Activated B cell treated with CpG ODN at 0.5 μM for 24 hours (primary cell): ENCODE data around the gene SLC9A3. TPM values are rescaled to one million over a fixed set of nuclear protein-coding genes. Genes with fewer than 3 reads are reported as not detected.
"Not testable (repeated sequence)": the region's sequence is repeated elsewhere in the genome, so short reads cannot be mapped to it uniquely, and the experiment has no call there.

Experiments used
- ATAC-seq: fragments of 200-7000 bp; cut with Tn5 transposase; one replicate; pipeline ENCODE4 v1.10.0; 2021; ENCODE audit warnings: low read depth, mild to moderate bottlenecking, moderate library complexity
- CTCF ChIA-PET: fragments of 350-600 bp; sonication (Branson Sonifier 250); formaldehyde crosslinking; loops from one replicate; lab custom pipeline; 2021; ENCODE audit warnings: antibody characterized with exemption; lab: Charles Lee
- POLR2A ChIA-PET: fragments of 350-600 bp; sonication (Branson Sonifier 250); formaldehyde crosslinking; loops from one replicate; lab custom pipeline; 2021; ENCODE audit warnings: antibody characterized with exemption; lab: Charles Lee
- DNase-seq: peaks from one replicate; pipeline ENCODE4 v3.0.0; 2022
- H3K27ac Mint-ChIP-seq: one replicate; pipeline ENCODE4 v1.8.0; 2020; ENCODE audit warnings: mixed read lengths
- H3K27me3 Mint-ChIP-seq: one replicate; pipeline ENCODE4 v1.8.0; 2021; ENCODE audit warnings: mixed read lengths
- H3K36me3 Mint-ChIP-seq: one replicate; pipeline ENCODE4 v1.8.0; 2021; ENCODE audit warnings: low read depth, mixed read lengths
- H3K4me1 Mint-ChIP-seq: one replicate; pipeline ENCODE4 v1.8.0; 2021; ENCODE audit warnings: mixed read lengths
- H3K4me3 Mint-ChIP-seq: one replicate; pipeline ENCODE4 v1.8.0; 2020; ENCODE audit warnings: mild to moderate bottlenecking, mixed read lengths
- H3K9me3 Mint-ChIP-seq: one replicate; pipeline ENCODE4 v1.8.0; 2020; ENCODE audit warnings: mixed read lengths
- intact Hi-C: fragments of 100-400 bp; cut with micrococcal nuclease; formaldehyde crosslinking; loops from one replicate; pipeline ENCODE4 v1.15.1; 2024
- total RNA-seq: library from RNA; stranded (reverse); gene quantifications from 2 replicates; pipeline ENCODE4 v1.2.3, GENCODE V29; 2022
- TF ChIP-seq, protein P1 (sequence below): fragments of 200-600 bp; IDR thresholded peaks from one replicate; pipeline ENCODE4 v1.8.0; 2022; ENCODE audit warnings: antibody characterized with exemption, mild to moderate bottlenecking

SLC9A3 gene
- total RNA-seq, 1 donor from 2014 or later = 0.20 TPM

GRCh38 chr5:560792-561166, 36.5 kb upstream of the SLC9A3 start:
- H3K36me3 Mint-ChIP-seq = no peaks in the 10 kb centered on the region
- peaks cover 16% of the 10 kb centered on the region for H3K27me3 Mint-ChIP-seq
- H3K27ac Mint-ChIP-seq = no peak overlapping the region
- H3K4me3 Mint-ChIP-seq = no peak overlapping the region
- DNase-seq = no peak
- no peaks in the 10 kb centered on the region for H3K4me1 Mint-ChIP-seq
- ChIA-PET POLR2A (no interaction called here), CTCF (no interaction called here)
- intact Hi-C loops = no loop called here
- H3K9me3 Mint-ChIP-seq = no peaks in the 10 kb centered on the region
- no peak for ATAC-seq
- TF ChIP-seq, protein P1, sequence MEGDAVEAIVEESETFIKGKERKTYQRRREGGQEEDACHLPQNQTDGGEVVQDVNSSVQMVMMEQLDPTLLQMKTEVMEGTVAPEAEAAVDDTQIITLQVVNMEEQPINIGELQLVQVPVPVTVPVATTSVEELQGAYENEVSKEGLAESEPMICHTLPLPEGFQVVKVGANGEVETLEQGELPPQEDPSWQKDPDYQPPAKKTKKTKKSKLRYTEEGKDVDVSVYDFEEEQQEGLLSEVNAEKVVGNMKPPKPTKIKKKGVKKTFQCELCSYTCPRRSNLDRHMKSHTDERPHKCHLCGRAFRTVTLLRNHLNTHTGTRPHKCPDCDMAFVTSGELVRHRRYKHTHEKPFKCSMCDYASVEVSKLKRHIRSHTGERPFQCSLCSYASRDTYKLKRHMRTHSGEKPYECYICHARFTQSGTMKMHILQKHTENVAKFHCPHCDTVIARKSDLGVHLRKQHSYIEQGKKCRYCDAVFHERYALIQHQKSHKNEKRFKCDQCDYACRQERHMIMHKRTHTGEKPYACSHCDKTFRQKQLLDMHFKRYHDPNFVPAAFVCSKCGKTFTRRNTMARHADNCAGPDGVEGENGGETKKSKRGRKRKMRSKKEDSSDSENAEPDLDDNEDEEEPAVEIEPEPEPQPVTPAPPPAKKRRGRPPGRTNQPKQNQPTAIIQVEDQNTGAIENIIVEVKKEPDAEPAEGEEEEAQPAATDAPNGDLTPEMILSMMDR = no peak

GRCh38 chr5:558871-559503, 34.7 kb upstream of the SLC9A3 start:
- no peak for ATAC-seq
- CTCF ChIA-PET = no interaction called here
- intact Hi-C loops = no loop called here
- POLR2A ChIA-PET = no interaction called here
- Mint-ChIP-seq H3K4me1 (no peaks in the 10 kb centered on the region), H3K9me3 (no peaks in the 10 kb centered on the region), H3K4me3 (no peak overlapping the region), H3K27me3 (peaks cover 16% of the 10 kb centered on the region), H3K36me3 (no peaks in the 10 kb centered on the region), H3K27ac (no peak overlapping the region)
- no peak for DNase-seq
- TF ChIP-seq, protein P1 = no peak

DNA sequence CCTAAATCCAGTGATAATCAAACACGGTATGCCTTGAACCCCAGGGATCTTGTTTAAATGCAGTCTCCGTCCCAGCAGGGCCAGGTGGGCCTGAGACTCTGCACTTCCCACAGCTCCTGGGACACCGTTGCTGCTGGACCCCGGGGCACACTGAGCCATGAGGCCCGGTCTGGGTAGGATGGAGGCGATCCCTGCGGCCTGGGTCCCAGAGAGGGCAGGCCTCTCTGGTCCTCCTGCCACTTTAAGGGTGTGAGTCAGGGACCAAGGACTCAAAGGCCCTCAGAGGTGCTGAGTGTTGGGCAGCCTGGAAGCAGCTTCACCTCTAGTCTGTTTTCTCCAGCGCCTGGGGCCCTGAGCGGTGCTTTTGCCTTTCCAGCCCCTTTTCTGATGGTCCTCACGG, 34.1 kb upstream of the SLC9A3 start:
- H3K36me3 Mint-ChIP-seq = no peaks in the 10 kb centered on the region
- H3K27ac Mint-ChIP-seq = no peak overlapping the region
- intact Hi-C loops = no loop called here
- peaks cover 3% of the 10 kb centered on the region for H3K9me3 Mint-ChIP-seq
- H3K4me1 Mint-ChIP-seq = no peaks in the 10 kb centered on the region
- TF ChIP-seq, protein P1 = no peak
- ATAC-seq (no peak), DNase-seq (no peak)
- no peak overlapping the region for H3K4me3 Mint-ChIP-seq
- ChIA-PET POLR2A (no interaction called here), CTCF (no interaction called here)
- peaks cover 16% of the 10 kb centered on the region for H3K27me3 Mint-ChIP-seq

DNA sequence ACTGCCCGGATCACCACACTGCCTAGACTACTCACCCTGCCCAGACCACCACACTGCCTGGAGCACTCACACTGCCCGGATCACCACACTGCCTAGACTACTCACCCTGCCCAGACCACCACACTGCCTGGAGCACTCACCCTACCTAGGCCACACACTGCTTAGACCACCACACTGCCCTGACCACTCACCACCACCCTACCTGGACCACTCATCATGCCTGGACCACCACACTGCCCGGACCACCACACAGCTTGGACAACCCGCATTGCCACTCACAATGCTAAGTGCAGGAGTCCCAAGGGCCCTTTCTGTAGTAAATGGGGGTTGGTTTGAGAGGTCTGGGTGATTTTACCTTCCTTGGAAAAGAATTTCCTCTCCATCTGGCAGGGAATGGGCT, 33.7 kb upstream of the SLC9A3 start:
- intact Hi-C loops, H3K4me1 Mint-ChIP-seq, H3K27ac Mint-ChIP-seq, H3K9me3 Mint-ChIP-seq, H3K36me3 Mint-ChIP-seq, H3K4me3 Mint-ChIP-seq, CTCF ChIA-PET, ATAC-seq, POLR2A ChIA-PET, DNase-seq: not testable (repeated sequence)
- peaks cover 16% of the 10 kb centered on the region for H3K27me3 Mint-ChIP-seq

DNA sequence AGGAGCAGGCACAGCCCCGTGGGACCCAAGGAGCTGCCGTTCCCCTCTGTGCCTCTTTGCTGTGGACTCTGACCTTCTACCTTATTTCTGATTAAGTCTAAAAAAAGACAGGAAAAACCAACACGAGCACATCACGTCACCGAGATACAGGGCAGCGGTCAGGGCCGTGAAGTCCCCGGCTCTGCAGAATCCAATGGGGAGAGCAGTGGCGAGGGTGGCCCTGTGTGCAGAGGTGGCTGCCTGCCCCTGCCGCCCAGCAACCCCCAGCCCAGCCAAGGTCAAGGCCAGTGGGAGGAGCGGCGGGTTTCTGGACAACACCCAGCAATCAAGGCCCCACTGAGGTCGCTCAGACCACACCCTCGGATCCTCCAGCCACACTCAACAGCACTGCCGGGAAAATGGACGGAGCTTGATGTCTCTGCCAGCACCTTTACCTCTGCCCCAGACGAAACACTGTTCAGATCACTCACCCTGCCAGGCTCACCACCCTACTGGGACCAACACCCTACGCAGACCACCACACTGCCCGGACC, 32.7 kb upstream of the SLC9A3 start:
- Mint-ChIP-seq H3K9me3 (peaks cover 3% of the 10 kb centered on the region), H3K4me1 (no peaks in the 10 kb centered on the region), H3K27ac (no peak overlapping the region), H3K36me3 (no peaks in the 10 kb centered on the region), H3K4me3 (no peak overlapping the region), H3K27me3 (peaks cover 16% of the 10 kb centered on the region)
- DNase-seq (no peak), ATAC-seq (no peak)
- intact Hi-C loops = no loop called here
- TF ChIP-seq, protein P1 = no peak
- POLR2A ChIA-PET = no interaction called here
- CTCF ChIA-PET = no interaction called here
